SU-DHL-6 (cell line): ENCODE results near the gene PTPN14.

Experiments
- H2AFZ ChIP-seq: fragments of 200-600 bp; sonication (generic); 2 replicates; pipeline ENCODE4 v1.6.1; 2014; ENCODE audit warnings: low read depth, mild to moderate bottlenecking, moderate library complexity, mixed read lengths, antibody characterized with exemption, low read length; ENCODE audit not compliant: severe bottlenecking
- H3F3A ChIP-seq: fragments of 200-600 bp; shearing (Covaris generic); 2 replicates; pipeline ENCODE4 v1.6.0; 2016; ENCODE audit warnings: antibody characterized with exemption, mild to moderate bottlenecking; ENCODE audit not compliant: insufficient read depth
- H3K27ac ChIP-seq: fragments of 200-600 bp; sonication (generic); 2 replicates; pipeline ENCODE4 v1.5.1; 2016; ENCODE audit warnings: low read depth, mild to moderate bottlenecking, low read length, moderate library complexity, mixed read lengths
- H3K27me3 ChIP-seq: fragments of 200-600 bp; sonication (generic), shearing (Covaris generic); 2 replicates; pipeline ENCODE4 v1.6.0; 2014; ENCODE audit warnings: mild to moderate bottlenecking, low read length
- H3K36me3 ChIP-seq: fragments of 200-600 bp; sonication (generic); 2 replicates; pipeline ENCODE4 v1.6.1; 2014; ENCODE audit warnings: mild to moderate bottlenecking, low read length, mixed read lengths
- H3K4me2 ChIP-seq: fragments of 300-600, 200-600 bp; shearing (Covaris generic), sonication (generic); 2 replicates; pipeline ENCODE4 v1.6.0; 2014; ENCODE audit warnings: low read length, low read depth, mild to moderate bottlenecking; ENCODE audit not compliant: poor library complexity, severe bottlenecking
- H3K4me3 ChIP-seq: fragments of 200-600 bp; sonication (generic); 2 replicates; pipeline ENCODE4 v1.5.1; 2014; ENCODE audit warnings: antibody characterized with exemption, low read length, mild to moderate bottlenecking, mixed read lengths; ENCODE audit not compliant: insufficient read depth, poor library complexity, severe bottlenecking
- H3K79me2 ChIP-seq: fragments of 200-600 bp; sonication (generic); 2 replicates; pipeline ENCODE4 v1.6.1; 2014; ENCODE audit warnings: mild to moderate bottlenecking, low read length, moderate library complexity; ENCODE audit not compliant: insufficient read depth
- H3K9ac ChIP-seq: fragments of 200-600 bp; sonication (generic); 2 replicates; pipeline ENCODE4 v1.7.0; 2014; ENCODE audit warnings: mild to moderate bottlenecking, low read length
- H3K9me2 ChIP-seq: fragments of 200-600 bp; sonication (generic); replicated peaks from 2 replicates; pipeline ENCODE4 v1.6.1; 2014; ENCODE audit warnings: low read length; ENCODE audit not compliant: insufficient read depth
- H3K9me3 ChIP-seq: fragments of 200-600 bp; sonication (generic); 2 replicates; pipeline ENCODE4 v1.6.1; 2014; ENCODE audit warnings: low read length, mixed read lengths; ENCODE audit not compliant: insufficient read depth
- H4K20me1 ChIP-seq: fragments of 200-600 bp; sonication (generic); 2 replicates; pipeline ENCODE4 v1.6.1; 2014; ENCODE audit warnings: low read depth, mild to moderate bottlenecking, antibody characterized with exemption, low read length, moderate library complexity, mixed read lengths
- CTCF ChIP-seq: fragments of 200-600 bp; sonication (generic); IDR thresholded peaks from one replicate; pipeline ENCODE4 v1.5.1; 2017; ENCODE audit warnings: antibody characterized with exemption, mild to moderate bottlenecking, low read length, moderate library complexity; ENCODE audit not compliant: insufficient read depth, poor library complexity, severe bottlenecking
- EZH2phosphoT487 ChIP-seq: fragments of 200-600 bp; sonication (generic), shearing (Covaris generic); conservative IDR thresholded peaks from 2 replicates; pipeline ENCODE4 v1.6.1; 2018; ENCODE audit warnings: mild to moderate bottlenecking, antibody characterized with exemption, low read length, moderate library complexity, mixed read lengths

PTPN14 gene

GRCh38 chr1:214540324-214540723, 11.1 kb downstream of the PTPN14 start:
- H3F3A ChIP-seq, result no peaks in the 10 kb centered on the region
- H3K4me3 ChIP-seq, result no peak overlapping the region
- H2AFZ ChIP-seq, result no peak overlapping the region
- no peaks in the 10 kb centered on the region for H3K36me3 ChIP-seq
- no peaks in the 10 kb centered on the region for H4K20me1 ChIP-seq
- H3K9ac ChIP-seq, result no peak overlapping the region
- no peaks in the 10 kb centered on the region for H3K27me3 ChIP-seq
- H3K4me2 ChIP-seq, result no peak overlapping the region
- no peak for TF ChIP-seq EZH2phosphoT487
- TF ChIP-seq CTCF, result no peak
- no peak overlapping the region for H3K27ac ChIP-seq
- no peaks in the 10 kb centered on the region for H3K79me2 ChIP-seq
- no peaks in the 10 kb centered on the region for H3K9me3 ChIP-seq
- no peaks in the 10 kb centered on the region for H3K9me2 ChIP-seq

DNA sequence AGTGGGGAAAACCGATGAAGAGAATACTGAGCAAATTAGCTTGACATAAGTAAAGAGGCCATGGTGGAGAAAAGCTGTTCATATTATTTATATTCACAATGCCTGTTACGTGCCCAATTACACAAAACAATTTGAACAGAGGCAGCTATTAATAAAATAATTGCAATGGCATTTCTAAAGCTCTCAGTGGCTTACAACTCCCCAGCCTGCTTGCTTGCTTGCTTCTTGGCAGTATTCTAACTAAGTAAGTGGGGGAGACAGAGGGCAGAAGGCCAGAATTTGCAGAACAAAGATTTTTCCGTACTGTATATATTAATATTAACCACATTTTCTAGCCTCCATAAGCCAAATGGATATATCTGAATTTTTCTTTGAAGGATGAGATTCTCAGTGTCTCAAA, 12.9 kb downstream of the PTPN14 start:
- H3K27ac ChIP-seq, result no peak overlapping the region
- H3K9ac ChIP-seq, result no peak overlapping the region
- no peaks in the 10 kb centered on the region for H3K9me2 ChIP-seq
- no peak overlapping the region for H3K4me3 ChIP-seq
- no peaks in the 10 kb centered on the region for H4K20me1 ChIP-seq
- TF ChIP-seq EZH2phosphoT487 (no peak), CTCF (no peak)
- H3K36me3 ChIP-seq, result no peaks in the 10 kb centered on the region
- H3K27me3 ChIP-seq, result no peaks in the 10 kb centered on the region
- H3K4me2 ChIP-seq, result no peak overlapping the region
- H3K9me3 ChIP-seq, result no peaks in the 10 kb centered on the region
- no peaks in the 10 kb centered on the region for H3F3A ChIP-seq
- no peaks in the 10 kb centered on the region for H3K79me2 ChIP-seq
- H2AFZ ChIP-seq, result no peak overlapping the region

- no peaks in the 10 kb centered on the region for H3K27me3 ChIP-seq
- no peaks in the 10 kb centered on the region for H3K9me3 ChIP-seq
- H3K9ac ChIP-seq, result no peak overlapping the region
- H2AFZ ChIP-seq, result no peak overlapping the region
- no peak overlapping the region for H3K4me3 ChIP-seq
- no peak overlapping the region for H3K27ac ChIP-seq
- TF ChIP-seq CTCF, result no peak
- no peak for TF ChIP-seq EZH2phosphoT487
- H4K20me1 ChIP-seq, result no peaks in the 10 kb centered on the region
- H3F3A ChIP-seq, result no peaks in the 10 kb centered on the region
- H3K79me2 ChIP-seq, result no peaks in the 10 kb centered on the region
- no peaks in the 10 kb centered on the region for H3K9me2 ChIP-seq
- no peaks in the 10 kb centered on the region for H3K36me3 ChIP-seq
- H3K4me2 ChIP-seq, result no peak overlapping the region
Measured at GRCh38 chr1:214537872-214538473, 13.4 kb downstream of the PTPN14 start.
